Kidney (tissue), 14 donors: ENCODE results near the gene HAPLN1. TPM values are rescaled to one million over a fixed set of nuclear protein-coding genes. Genes with fewer than 3 reads are reported as not detected.

Experiments used
- DNase-seq, 5 donors: peaks; one replicate each; pipeline ENCODE4 v3.0.0-alpha.2; 2013 to 2020
- FAIRE-seq: peaks from 2 replicates; lab custom pipeline; 2012; peaks lifted over from hg19 to GRCh38; lab: Jason Lieb, UNC
- H3K27ac ChIP-seq, 2 donors: one replicate each; pipeline ENCODE4 v1.7.0; 2013; ENCODE audit warnings: low read depth in 2 of 2, low read length in 2 of 2, inconsistent platforms in 1 of 2
- H3K27me3 ChIP-seq: one replicate; pipeline ENCODE4 v1.7.1; 2013; ENCODE audit warnings: low read length, inconsistent platforms; ENCODE audit not compliant: control insufficient read depth, insufficient read depth
- H3K36me3 ChIP-seq, 3 donors: one replicate each; pipeline versions ENCODE4 v1.7.0 to v1.7.1; 2013; ENCODE audit warnings: low read length in 3 of 3, control low read depth in 1 of 3, inconsistent platforms in 1 of 3; ENCODE audit not compliant: insufficient read depth in 3 of 3, control insufficient read depth in 2 of 3
- H3K4me1 ChIP-seq, 3 donors: one replicate each; pipeline versions ENCODE4 v1.7.0 to v1.7.1; 2013; ENCODE audit warnings: low read length in 3 of 3, inconsistent platforms in 1 of 3, low read depth in 1 of 3; ENCODE audit not compliant: control insufficient read depth in 2 of 3, insufficient read depth in 2 of 3
- H3K4me3 ChIP-seq, 3 donors: one replicate each; pipeline versions ENCODE4 v1.7.0 to v1.8.1; 2013; ENCODE audit warnings: low read length in 3 of 3, control low read depth in 1 of 3, inconsistent platforms in 1 of 3
- H3K9ac ChIP-seq, 3 donors: one replicate each; pipeline versions ENCODE4 v1.7.0 to v1.7.1; 2013; ENCODE audit warnings: low read length in 3 of 3, control low read depth in 1 of 3, inconsistent platforms in 1 of 3
- H3K9me3 ChIP-seq, 3 donors: one replicate each; pipeline versions ENCODE4 v1.7.0 to v1.7.1; 2013; ENCODE audit warnings: low read length in 3 of 3, control low read depth in 1 of 3, inconsistent platforms in 1 of 3; ENCODE audit not compliant: control insufficient read depth in 2 of 3, insufficient read depth in 1 of 3
- CTCF ChIP-seq: IDR thresholded peaks from 3 replicates; pipeline ENCODE4 v1.5.1; 2012; ENCODE audit warnings: mild to moderate bottlenecking, moderate library complexity, borderline replicate concordance; ENCODE audit not compliant: insufficient read depth; ENCODE audit errors: extremely low read depth
- intact Hi-C: fragments of 100-400 bp; cut with DNase I; formaldehyde crosslinking; loops from one replicate; pipeline ENCODE4 v1.11.1; 2022
- polyA plus RNA-seq: library from polyadenylated mRNA; stranded (reverse); fragments of 350-450 nt; fragmentation: Illumina TruSeq; extraction: RNeasy Lipid Tissue Mini Kit (QIAGEN cat#74804); gene quantifications from one replicate; pipeline ENCODE4 v1.2.3, GENCODE V29; 2014; ENCODE audit warnings: low read depth, low replicate concordance; ENCODE audit not compliant: insufficient read depth
- total RNA-seq: library from RNA; stranded (reverse); fragmentation: NEBNext Ultra II Directional; extraction: Animal tissue kit (Norgen Biotek cat#: 25700); gene quantifications from one replicate; pipeline ENCODE4 v1.2.1, GENCODE V29; 2021
- donor health status: control.
- donor health status: control.
- donor health status: control.
- donor health status: control.
- donor health status: control.
- donor health status: DM: yes; HTN: yes; CAD: no.
- donor health status: Normal renal cell carcinoma (clear cell type).

Gene HAPLN1
- total and polyA plus RNA-seq, 2 donors from 2014 or later: 0.06 to 0.19 TPM

DNA sequence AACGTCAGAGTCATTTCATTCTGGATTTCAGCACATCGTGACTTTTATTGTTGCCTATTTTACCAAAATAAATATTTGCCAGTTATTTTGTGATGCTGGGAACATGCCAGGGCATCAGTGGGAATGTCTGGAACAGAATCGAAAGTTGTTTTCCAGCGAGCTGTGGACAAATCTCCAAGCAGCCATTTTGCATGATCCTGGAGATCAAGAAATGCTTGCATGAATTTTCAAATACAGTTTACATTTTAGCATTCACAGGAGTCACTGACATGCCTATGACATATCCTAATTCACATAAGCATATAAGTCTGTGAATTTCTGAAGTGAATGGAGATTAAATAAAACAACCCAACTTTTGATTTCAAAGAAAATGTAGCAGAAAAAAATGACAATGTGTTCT, 129.7 kb downstream of the HAPLN1 start:
- no peaks in the 10 kb centered on the region for H3K27me3 ChIP-seq
- H3K9ac ChIP-seq: no peak overlapping the region
- no peak overlapping the region for H3K27ac ChIP-seq
- H3K4me1 ChIP-seq: no peaks in the 10 kb centered on the region
- TF ChIP-seq CTCF: no peak
- FAIRE-seq (no peak), DNase-seq (no peak)
- H3K4me3 ChIP-seq: no peak overlapping the region
- H3K9me3 ChIP-seq: no peaks in the 10 kb centered on the region
- H3K36me3 ChIP-seq: no peaks in the 10 kb centered on the region
- intact Hi-C loops: no loop called here

DNA sequence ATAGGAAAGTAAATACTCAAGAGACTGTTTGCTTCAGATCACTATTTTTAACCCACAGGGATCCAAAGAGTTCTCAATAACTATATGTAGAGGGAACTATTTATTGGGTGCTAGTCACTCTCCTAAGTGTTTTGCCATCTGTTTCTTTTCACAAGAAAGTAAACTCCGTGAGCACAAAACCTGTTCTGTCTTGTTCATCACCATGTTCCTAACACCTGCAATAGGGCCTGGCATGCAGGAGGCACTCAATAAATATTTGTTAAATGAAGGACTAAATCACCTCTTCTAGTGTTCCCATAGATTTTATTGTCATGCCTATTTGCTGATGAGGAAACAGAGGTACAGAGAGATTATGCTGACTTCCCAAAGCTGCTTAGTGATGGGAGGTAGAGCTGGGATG, 130.9 kb downstream of the HAPLN1 start:
- intact Hi-C loops: no loop called here
- Histone ChIP-seq H3K9ac (no peak overlapping the region), H3K4me1 (no peaks in the 10 kb centered on the region), H3K27me3 (no peaks in the 10 kb centered on the region), H3K4me3 (no peak overlapping the region), H3K27ac (no peak overlapping the region), H3K9me3 (no peaks in the 10 kb centered on the region), H3K36me3 (no peaks in the 10 kb centered on the region)
- DNase-seq (no peak), FAIRE-seq (no peak)
- TF ChIP-seq CTCF: no peak

Other genes with a start within 250 kb of the HAPLN1 start
- gene VCAN, start 249.1 kb downstream of the HAPLN1 start, total RNA-seq: 226 TPM
- gene VCAN, start 249.1 kb downstream of the HAPLN1 start, polyA plus RNA-seq: 2.1 TPM